Activated CD4-positive, alpha-beta T cell treated with anti-CD3 and anti-CD28 coated beads, Interleukin-2, amount 10 ng/mL, durations not matched to agents 7 days and 5 days (primary cell): ENCODE data around the gene RASA3. TPM values are rescaled to one million over a fixed set of nuclear protein-coding genes. Genes with fewer than 3 reads are reported as not detected.
A peak's percentile ranks its signal among the peaks of the same experiment; 100 is the strongest.

Source experiments
- CTCF ChIA-PET: fragments of 350-600 bp; sonication (Branson Sonifier 250); formaldehyde crosslinking; loops from one replicate; lab custom pipeline; 2021; ENCODE audit warnings: antibody characterized with exemption; lab: Charles Lee
- POLR2A ChIA-PET: fragments of 350-600 bp; sonication (Branson Sonifier 250); formaldehyde crosslinking; loops from one replicate; lab custom pipeline; 2021; ENCODE audit warnings: antibody characterized with exemption; lab: Charles Lee
- DNase-seq: peaks from one replicate; pipeline ENCODE4 v3.0.0-alpha.2; 2020
- H3K27ac Mint-ChIP-seq: one replicate; pipeline ENCODE4 v1.8.0; 2021; ENCODE audit warnings: mild to moderate bottlenecking, moderate library complexity, mixed read lengths
- H3K27me3 Mint-ChIP-seq: one replicate; pipeline ENCODE4 v1.8.0; 2021; ENCODE audit warnings: mixed read lengths
- H3K36me3 Mint-ChIP-seq: one replicate; pipeline ENCODE4 v1.8.0; 2021; ENCODE audit warnings: low read depth, mixed read lengths
- H3K4me1 Mint-ChIP-seq: one replicate; pipeline ENCODE4 v1.8.0; 2021; ENCODE audit warnings: mixed read lengths
- H3K4me3 Mint-ChIP-seq: one replicate; pipeline ENCODE4 v1.8.0; 2021; ENCODE audit warnings: mild to moderate bottlenecking, moderate library complexity, mixed read lengths
- H3K9me3 Mint-ChIP-seq: one replicate; pipeline ENCODE4 v1.8.0; 2021; ENCODE audit warnings: mixed read lengths
- total RNA-seq, 2 experiments: library from RNA; stranded (reverse); gene quantifications; one replicate each; pipeline ENCODE4 v1.2.3, GENCODE V29; 2021

RASA3 gene
- total RNA-seq, 2 experiments from 2014 or later, result 114 to 115 TPM

DNA sequence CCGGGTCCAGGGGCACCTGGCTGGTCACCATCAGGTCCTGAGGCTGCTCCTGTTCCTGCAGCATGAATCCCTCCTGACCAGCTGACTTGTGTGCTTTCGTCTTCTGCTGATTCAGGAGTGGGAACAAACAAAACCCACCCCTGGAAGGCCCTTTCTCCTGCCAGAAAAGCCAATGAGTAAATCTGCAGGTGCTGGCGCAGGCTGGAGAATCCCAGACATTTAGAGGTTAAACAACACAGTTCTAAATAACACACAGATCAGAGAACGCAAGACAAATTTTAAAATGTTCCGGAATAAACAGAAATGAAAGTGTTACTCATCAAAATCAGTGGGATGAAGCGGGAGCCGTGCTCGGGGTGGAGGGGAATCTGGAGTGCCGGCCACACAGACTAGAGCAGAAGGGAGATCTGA is 97.9 kb downstream of the RASA3 start:
- Mint-ChIP-seq H3K36me3 (peaks cover 52% of the 10 kb centered on the region), H3K27me3 (no peaks in the 10 kb centered on the region), H3K9me3 (peaks cover 5% of the 10 kb centered on the region), H3K27ac (no peak overlapping the region), H3K4me3 (no peak overlapping the region), H3K4me1 (peaks cover 9% of the 10 kb centered on the region)
- CTCF ChIA-PET, result no interaction called here
- DNase-seq, result no peak
- POLR2A ChIA-PET, result no interaction called here

DNA sequence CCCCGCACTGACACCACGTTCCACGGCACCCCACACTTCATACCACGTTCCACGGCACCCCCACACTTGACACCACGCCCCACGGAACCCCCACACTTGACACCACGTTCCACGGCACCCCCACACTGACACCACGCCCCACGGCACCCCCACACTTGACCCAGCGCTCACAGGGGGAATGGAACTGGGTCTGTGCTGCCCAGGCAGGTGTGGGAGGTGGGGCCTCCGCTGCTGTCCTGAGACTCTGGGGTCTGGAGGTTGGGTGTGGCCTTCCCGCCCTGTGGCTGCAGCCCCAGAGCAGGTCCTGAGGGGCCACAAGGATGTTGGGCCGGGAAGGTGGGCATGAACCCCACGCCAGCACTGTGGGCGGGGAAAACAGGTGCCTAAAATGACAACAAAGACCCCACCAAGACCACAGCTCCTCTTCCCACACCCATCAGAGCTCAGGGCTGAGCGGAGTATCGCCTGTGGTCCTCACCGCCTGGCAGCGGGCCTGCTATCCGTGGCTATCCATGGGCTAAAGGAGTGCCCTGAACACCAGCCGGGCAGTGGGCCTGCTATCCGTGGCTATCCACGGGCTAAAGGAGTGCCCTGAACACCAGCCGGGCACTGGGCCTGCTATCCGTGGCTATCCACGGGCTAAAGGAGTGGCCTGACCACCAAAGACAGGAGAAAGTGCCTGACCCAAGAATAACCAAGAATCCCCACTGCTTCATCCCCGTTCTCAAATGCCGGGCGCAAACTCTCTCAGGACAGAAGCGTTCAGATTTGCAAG is 98.7 kb downstream of the RASA3 start:
- DNase-seq, result no peak
- ChIA-PET POLR2A (no interaction called here), CTCF (no interaction called here)
- Mint-ChIP-seq H3K27me3 (no peaks in the 10 kb centered on the region), H3K4me3 (no peak overlapping the region), H3K27ac (no peak overlapping the region), H3K36me3 (peaks cover 52% of the 10 kb centered on the region), H3K4me1 (peaks cover 9% of the 10 kb centered on the region), H3K9me3 (peaks cover 5% of the 10 kb centered on the region)

DNA sequence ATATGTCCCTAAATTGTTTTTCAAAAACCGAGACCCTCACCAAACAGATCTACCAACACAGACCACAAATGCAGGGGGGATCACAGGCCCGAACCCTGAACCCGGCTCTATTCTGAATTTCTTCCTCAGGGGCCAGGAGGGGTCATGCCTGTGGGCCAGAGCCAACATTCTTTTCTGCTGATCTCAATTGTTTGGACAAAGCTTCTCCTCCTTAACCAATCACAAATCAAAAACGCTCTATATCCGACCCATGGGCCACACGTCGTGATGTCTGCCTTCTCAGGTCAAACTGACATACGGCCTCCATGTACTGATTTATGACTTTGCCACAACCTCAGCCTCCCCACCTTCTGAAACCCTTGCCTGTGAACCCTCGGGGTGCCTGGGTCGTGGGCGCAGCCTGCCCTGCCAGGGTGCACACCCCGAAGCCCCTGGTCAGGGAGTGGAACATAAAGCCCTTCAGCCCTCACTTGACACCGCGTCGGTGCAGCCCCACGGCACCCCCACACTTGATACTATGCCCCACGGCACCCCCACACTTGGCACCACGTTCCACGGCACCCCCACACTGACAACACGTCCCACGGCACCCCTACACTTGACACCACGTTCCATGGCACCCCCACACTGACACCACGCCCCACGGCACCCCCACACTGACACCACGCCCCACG is 100.2 kb downstream of the RASA3 start:
- peaks cover 48% of the 10 kb centered on the region for H3K36me3 Mint-ChIP-seq
- ChIA-PET POLR2A (no interaction called here), CTCF (no interaction called here)
- H3K27ac Mint-ChIP-seq, result no peak overlapping the region
- DNase-seq, result no peak
- H3K4me3 Mint-ChIP-seq, result no peak overlapping the region
- no peaks in the 10 kb centered on the region for H3K27me3 Mint-ChIP-seq
- H3K4me1 Mint-ChIP-seq, result peaks cover 6% of the 10 kb centered on the region
- H3K9me3 Mint-ChIP-seq, result peaks cover 5% of the 10 kb centered on the region

DNA sequence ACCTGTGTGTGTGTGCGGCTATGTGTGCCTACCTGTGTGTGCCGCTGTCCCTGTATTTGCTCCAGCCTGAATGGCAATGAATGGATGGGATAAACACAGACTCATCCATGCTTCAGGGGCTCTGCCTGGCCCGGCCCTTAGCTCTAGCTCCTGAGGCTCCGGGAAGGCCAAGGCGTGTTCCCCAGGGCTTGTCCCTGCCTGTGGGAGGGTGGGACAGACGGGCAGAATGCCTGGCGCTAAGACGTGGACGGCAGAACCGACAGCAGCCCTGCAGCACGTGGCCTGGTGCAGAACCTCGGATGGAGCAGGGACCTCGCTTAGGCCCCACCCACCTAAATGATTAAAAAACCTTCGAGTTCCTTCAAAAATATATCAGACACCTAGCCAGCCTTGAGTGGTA is 100.8 kb downstream of the RASA3 start:
- peaks cover 5% of the 10 kb centered on the region for H3K9me3 Mint-ChIP-seq
- no peak overlapping the region for H3K27ac Mint-ChIP-seq
- no peaks in the 10 kb centered on the region for H3K27me3 Mint-ChIP-seq
- DNase-seq, result no peak
- ChIA-PET CTCF (no interaction called here), POLR2A (no interaction called here)
- H3K36me3 Mint-ChIP-seq, result peaks cover 44% of the 10 kb centered on the region
- H3K4me3 Mint-ChIP-seq, result no peak overlapping the region
- peaks cover 3% of the 10 kb centered on the region for H3K4me1 Mint-ChIP-seq

DNA sequence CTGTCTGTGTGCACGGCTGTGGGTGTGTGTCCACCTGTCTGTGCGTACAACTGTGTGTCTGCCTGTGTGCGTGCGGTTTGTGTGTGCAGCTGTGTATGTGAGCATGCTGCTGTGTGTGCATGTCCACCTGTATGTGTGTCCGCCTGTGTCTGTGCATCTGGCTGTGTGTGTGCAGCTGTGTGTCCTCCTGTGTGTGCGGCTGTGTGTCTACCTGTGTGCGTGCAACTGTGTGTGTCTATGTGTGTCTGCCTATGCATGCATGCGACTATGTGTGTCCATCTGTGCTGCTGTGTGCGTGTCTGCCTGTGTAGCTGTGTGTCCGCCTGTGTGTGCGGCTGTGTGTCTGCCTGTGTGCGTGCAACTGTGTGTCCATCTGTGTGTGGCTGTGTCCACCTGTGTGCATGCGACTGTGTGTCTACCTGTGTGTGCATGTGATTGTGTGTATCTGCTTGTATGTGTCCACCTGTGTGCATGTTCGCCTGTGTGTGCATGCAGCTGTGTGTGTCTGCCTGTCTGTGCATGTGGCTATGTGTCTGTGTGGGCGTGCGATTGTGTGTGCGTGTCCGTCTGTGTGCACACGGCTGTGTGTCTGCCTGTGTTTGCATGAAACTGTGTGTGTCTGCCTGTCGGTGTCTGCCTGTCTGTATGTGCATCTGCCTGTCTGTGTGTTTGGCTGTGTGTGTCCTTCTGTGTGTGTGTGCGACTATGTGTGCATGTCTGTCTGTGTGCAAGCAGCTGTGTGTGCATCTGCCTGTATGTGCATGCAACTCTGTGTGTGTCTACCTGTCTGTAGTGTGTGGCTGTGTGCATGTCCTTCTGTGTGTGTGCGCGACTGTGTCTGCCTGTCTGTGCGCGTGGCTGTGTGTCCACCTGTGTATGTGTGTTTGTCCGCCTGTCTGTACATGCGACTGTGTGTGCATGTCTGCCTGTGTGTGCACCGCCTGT is 101.5 kb downstream of the RASA3 start:
- Mint-ChIP-seq H3K27ac (peak overlapping the region; percentile 41), H3K27me3 (no peaks in the 10 kb centered on the region), H3K36me3 (peaks cover 38% of the 10 kb centered on the region), H3K9me3 (peaks cover 5% of the 10 kb centered on the region), H3K4me3 (no peak overlapping the region), H3K4me1 (peaks cover 3% of the 10 kb centered on the region)
- DNase-seq, result no peak
- ChIA-PET CTCF (no interaction called here), POLR2A (no interaction called here)

DNA sequence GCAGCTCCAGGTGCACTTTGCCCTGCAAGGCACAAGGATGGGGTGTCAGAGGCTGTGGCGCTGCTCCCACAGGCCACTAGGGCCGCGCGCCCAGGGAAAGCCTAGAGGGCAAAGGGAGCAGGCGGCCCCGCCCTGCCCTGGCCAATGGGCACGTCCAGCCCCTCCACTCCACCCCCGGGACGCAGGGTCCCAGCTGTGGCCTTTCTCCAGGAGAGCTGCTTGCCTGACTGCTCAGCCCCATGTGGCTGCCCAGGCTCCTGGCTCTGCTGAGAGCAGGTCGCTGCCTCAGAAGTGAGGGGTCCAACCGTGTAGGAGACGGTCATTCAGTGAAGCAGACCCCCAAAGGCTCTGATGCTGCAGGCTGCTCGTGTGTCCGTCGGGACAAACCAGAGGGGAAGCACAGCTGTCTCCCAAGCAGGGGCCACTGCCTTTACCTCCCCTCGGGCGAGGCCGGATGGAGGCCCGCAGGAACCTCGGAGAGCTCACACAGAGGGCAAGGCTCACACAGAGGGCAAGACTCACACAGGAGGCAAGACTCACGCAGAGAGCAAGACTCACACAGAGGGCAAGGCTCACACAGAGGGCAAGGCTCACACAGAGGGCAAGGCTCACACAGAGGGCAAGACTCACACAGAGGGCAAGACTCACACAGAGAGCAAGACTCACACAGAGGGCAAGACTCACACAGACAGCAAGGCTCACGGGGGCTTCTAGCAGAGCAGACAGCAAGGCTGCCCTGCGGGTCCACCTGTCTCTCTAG is 102.4 kb downstream of the RASA3 start:
- Mint-ChIP-seq H3K4me3 (no peak overlapping the region), H3K36me3 (peaks cover 37% of the 10 kb centered on the region), H3K27ac (no peak overlapping the region)

DNA sequence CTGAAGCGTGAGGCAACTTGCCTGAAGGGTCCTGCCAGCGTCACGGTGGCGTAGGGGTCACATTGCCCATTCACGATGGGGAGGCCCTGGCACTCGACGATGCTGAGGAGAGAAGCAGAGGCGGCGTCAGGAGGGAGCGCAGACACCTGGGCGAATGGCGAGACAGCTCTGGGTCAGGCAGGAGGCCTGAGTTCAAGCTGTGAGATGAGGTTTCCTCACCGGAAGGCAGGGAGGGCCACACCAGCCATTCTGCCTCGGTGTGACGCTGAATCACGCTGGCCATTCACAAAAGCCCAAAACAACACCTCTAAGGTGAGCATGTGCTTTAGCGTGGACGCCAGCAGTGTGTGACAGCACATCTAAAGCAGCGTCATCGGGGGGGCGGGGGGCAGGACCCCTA is 104.6 kb downstream of the RASA3 start:
- H3K27ac Mint-ChIP-seq, result no peak overlapping the region
- no peak for DNase-seq
- H3K4me3 Mint-ChIP-seq, result no peak overlapping the region
- peaks cover 10% of the 10 kb centered on the region for H3K4me1 Mint-ChIP-seq
- peaks cover 5% of the 10 kb centered on the region for H3K9me3 Mint-ChIP-seq
- no peaks in the 10 kb centered on the region for H3K27me3 Mint-ChIP-seq
- H3K36me3 Mint-ChIP-seq, result peaks cover 36% of the 10 kb centered on the region
- ChIA-PET CTCF (no interaction called here), POLR2A (no interaction called here)

More for the DNA sequence above, 102.4 kb downstream of the RASA3 start:
- H3K27me3 Mint-ChIP-seq, result no peaks in the 10 kb centered on the region
- CTCF ChIA-PET, result no interaction called here
- peaks cover 6% of the 10 kb centered on the region for H3K4me1 Mint-ChIP-seq
- H3K9me3 Mint-ChIP-seq, result peaks cover 5% of the 10 kb centered on the region
- DNase-seq, result no peak
- POLR2A ChIA-PET, result no interaction called here

DNA sequence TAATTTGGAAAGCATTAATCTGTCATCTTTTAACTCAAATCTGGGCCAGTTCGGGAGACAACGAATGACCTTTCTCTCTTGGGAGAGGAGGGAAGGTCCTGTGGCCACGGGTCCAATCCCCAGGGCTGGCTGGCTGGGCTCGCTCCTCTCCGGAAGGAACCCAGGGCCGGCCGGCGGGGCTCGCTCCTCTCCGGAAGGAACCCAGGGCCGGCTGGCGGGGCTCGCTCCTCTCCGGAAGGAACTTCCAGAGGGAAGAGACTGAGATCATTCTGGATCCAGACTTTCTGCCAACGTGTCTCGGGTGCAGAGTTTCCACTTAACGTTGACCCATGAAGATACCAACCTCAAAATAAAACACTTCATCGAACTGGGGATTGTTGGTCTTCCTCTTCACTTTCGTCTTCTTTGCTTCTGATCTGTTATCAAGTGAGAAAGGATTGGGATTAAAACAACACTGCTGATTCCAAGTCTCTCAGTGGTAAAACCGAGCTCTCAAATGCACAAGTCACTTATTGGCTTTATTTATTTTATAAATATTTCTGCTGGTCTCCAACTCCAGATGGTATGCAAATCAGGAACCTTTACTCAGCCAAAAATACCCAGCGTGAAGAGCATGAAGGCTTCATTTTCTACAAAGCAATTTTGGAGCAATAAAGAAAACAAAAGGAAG is 105.2 kb downstream of the RASA3 start:
- no peak overlapping the region for H3K27ac Mint-ChIP-seq
- H3K9me3 Mint-ChIP-seq, result peaks cover 5% of the 10 kb centered on the region

DNA sequence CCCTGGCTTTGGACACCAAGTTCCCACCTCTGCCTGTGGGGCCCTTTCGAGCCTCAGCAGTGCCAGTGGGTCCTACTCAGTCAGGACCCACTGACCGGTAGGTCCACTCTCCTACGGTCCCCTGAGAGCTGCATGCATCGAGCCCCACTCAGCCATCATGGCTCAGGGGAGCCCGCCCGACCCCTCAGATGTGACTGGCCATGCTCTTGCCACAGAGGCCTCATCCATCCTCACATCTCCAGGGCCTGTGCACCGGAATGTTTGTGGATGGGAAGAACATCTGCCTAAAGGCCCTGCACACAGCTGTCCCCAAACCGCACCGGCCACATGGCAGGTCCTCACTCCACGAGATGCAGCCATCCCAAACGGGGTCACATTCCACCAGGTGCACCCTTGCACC is 105.9 kb downstream of the RASA3 start:
- no peaks in the 10 kb centered on the region for H3K27me3 Mint-ChIP-seq
- POLR2A ChIA-PET, result no interaction called here
- H3K4me3 Mint-ChIP-seq, result no peak overlapping the region
- no peak overlapping the region for H3K27ac Mint-ChIP-seq
- no peak for DNase-seq
- CTCF ChIA-PET, result no interaction called here
- H3K9me3 Mint-ChIP-seq, result peaks cover 4% of the 10 kb centered on the region
- peaks cover 10% of the 10 kb centered on the region for H3K4me1 Mint-ChIP-seq
- H3K36me3 Mint-ChIP-seq, result peaks cover 34% of the 10 kb centered on the region

More for the DNA sequence above, 105.2 kb downstream of the RASA3 start:
- CTCF ChIA-PET, result no interaction called here
- no peak for DNase-seq
- POLR2A ChIA-PET, result no interaction called here
- H3K4me1 Mint-ChIP-seq, result peaks cover 10% of the 10 kb centered on the region
- no peak overlapping the region for H3K4me3 Mint-ChIP-seq
- H3K36me3 Mint-ChIP-seq, result peaks cover 34% of the 10 kb centered on the region
- no peaks in the 10 kb centered on the region for H3K27me3 Mint-ChIP-seq

DNA sequence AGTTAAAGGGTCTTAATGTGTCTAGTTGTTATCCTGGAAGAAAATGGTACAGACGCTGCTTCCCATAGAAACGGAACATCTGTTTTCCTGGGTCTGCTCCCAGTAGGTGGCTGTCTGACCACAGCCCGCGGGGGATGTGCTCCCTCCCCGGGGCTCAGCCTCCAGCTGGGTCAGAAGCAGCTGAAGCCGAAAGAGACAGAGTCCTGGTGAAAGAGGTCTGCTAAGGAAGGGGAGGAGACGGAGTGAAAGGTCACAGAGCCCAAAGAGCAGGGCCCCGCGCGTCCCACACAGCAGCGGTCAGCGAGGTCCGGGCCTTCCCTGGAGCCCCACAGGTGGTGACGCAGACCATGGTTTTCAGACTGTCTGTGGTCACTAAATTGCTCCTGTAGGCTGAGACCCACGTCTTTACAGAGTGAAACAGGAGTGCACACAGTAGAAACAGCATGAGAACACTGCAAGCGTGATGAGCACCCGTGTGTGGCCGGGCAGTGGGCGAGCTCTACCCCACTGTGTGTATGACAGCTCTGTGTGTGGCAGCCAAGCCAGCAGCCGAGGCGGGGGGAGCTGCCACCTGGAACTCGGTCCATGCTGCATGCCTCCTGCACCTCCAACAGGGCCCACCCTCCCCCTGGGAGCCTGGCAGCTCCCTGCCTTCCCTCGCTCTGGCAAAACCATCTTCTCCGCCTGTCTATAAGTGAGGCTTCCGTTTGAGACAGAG is 106.5 kb downstream of the RASA3 start:
- no peaks in the 10 kb centered on the region for H3K27me3 Mint-ChIP-seq
- H3K9me3 Mint-ChIP-seq, result no peaks in the 10 kb centered on the region
- peaks cover 34% of the 10 kb centered on the region for H3K36me3 Mint-ChIP-seq
- no peak overlapping the region for H3K4me3 Mint-ChIP-seq
- ChIA-PET POLR2A (no interaction called here), CTCF (no interaction called here)
- no peak overlapping the region for H3K27ac Mint-ChIP-seq
- H3K4me1 Mint-ChIP-seq, result peaks cover 7% of the 10 kb centered on the region
- DNase-seq, result no peak

DNA sequence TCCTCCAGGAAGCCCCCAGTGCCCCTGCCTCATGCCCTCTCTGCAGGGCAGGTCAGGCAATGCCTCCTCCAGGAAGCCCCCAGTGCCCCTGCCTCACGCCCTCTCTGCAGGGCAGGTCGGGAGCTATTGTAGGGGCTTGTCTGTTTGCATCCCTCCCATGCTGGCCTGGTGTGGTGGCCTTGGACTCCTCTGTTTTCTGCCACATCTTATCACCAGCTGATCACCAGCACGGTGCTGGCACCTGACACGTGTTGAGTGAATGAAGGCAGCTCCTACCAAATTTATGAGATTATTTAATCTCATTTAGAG is 107.1 kb downstream of the RASA3 start:
- Mint-ChIP-seq H3K27me3 (no peaks in the 10 kb centered on the region), H3K4me3 (no peak overlapping the region), H3K36me3 (peaks cover 34% of the 10 kb centered on the region), H3K9me3 (no peaks in the 10 kb centered on the region), H3K4me1 (peaks cover 9% of the 10 kb centered on the region), H3K27ac (no peak overlapping the region)
- CTCF ChIA-PET, result no interaction called here
- DNase-seq, result no peak
- POLR2A ChIA-PET, result no interaction called here
